HepG2 (cell line): ENCODE results near the gene STMN3. TPM values are rescaled to one million over a fixed set of nuclear protein-coding genes. Genes with fewer than 3 reads are reported as not detected.

Experiments used
- ATAC-seq: fragments of 200-7000 bp; cut with Tn5 transposase; 3 replicates; pipeline ENCODE4 v1.9.1; 2020; ENCODE audit warnings: mild to moderate bottlenecking, moderate library complexity
- BruUV-seq: library from RNA; stranded (reverse); fragments of 400-500 nt; replicated peaks from 2 replicates; lab custom pipeline; 2021; lab: Mats Ljungman, UMichigan
- CTCF ChIA-PET: fragments of 300-600 bp; formaldehyde crosslinking; extraction: SDS; loops from one replicate; lab custom pipeline; 2021; ENCODE audit warnings: low total read pairs, inconsistent platforms, low intra/inter-chr PET ratio; lab: Yijun Ruan, JAX
- POLR2A ChIA-PET: fragments of 350-600 bp; sonication (Branson Sonifier 250); formaldehyde crosslinking; loops from one replicate; lab custom pipeline; 2020; ENCODE audit warnings: antibody characterized with exemption, inconsistent platforms; lab: Yijun Ruan, JAX
- DNase-seq: peaks from one replicate; pipeline ENCODE4 v3.0.0-alpha.2; 2015; ENCODE audit warnings: low spot score
- FAIRE-seq: peaks from 3 replicates; lab custom pipeline; 2011; peaks lifted over from hg19 to GRCh38; lab: Jason Lieb, UNC
- H2AFZ ChIP-seq: one replicate; pipeline ENCODE4 v1.6.1; 2011; ENCODE audit warnings: low read length, inconsistent platforms
- H3K27ac ChIP-seq: fragments of 300-600 bp; 3 replicates; pipeline ENCODE4 v1.8.0; 2011; ENCODE audit warnings: mixed run types, mild to moderate bottlenecking, mixed read lengths, low read length, inconsistent platforms; ENCODE audit not compliant: insufficient read depth; ENCODE audit errors: extremely low read length
- H3K27me3 ChIP-seq, 2 experiments: fragments of 200-600 bp in 1 of 2; 2 replicates in 1 of 2; 3 replicates in 1 of 2; pipeline versions ENCODE4 v1.6.0 to v1.8.0; 2011; ENCODE audit warnings: low read length in 2 of 2, mild to moderate bottlenecking in 2 of 2, moderate library complexity in 2 of 2, inconsistent platforms in 1 of 2; ENCODE audit not compliant: insufficient read depth in 2 of 2, control insufficient read depth in 1 of 2
- H3K36me3 ChIP-seq, 2 experiments: fragments of 200-600 bp in 1 of 2; replicated peaks in 1 of 2; 2 replicates in 1 of 2; 3 replicates in 1 of 2; pipeline versions ENCODE4 v1.5.1 to v1.8.0; 2011; ENCODE audit warnings: low read length in 2 of 2, inconsistent platforms in 1 of 2; ENCODE audit not compliant: insufficient read depth in 2 of 2, control insufficient read depth in 1 of 2
- H3K4me1 ChIP-seq: 2 replicates; pipeline ENCODE4 v1.5.1; 2012; ENCODE audit warnings: low read length, inconsistent platforms; ENCODE audit not compliant: insufficient read depth
- H3K4me2 ChIP-seq: 2 replicates; pipeline ENCODE4 v1.6.0; 2011; ENCODE audit warnings: low read depth, low read length, inconsistent platforms
- H3K4me3 ChIP-seq, 3 experiments: fragments of 200-600 bp in 1 of 3; sonication (generic), shearing (Covaris generic) in 1 of 3; replicated peaks in 1 of 3; 2 replicates each; pipeline ENCODE4 v1.5.1; 2011 to 2016; ENCODE audit warnings: low read length in 3 of 3, inconsistent platforms in 2 of 3, low read depth in 2 of 3, mild to moderate bottlenecking in 2 of 3, control low read depth in 1 of 3, mixed read lengths in 1 of 3; ENCODE audit not compliant: insufficient read depth in 1 of 3
- H3K79me2 ChIP-seq: one replicate; pipeline ENCODE4 v1.6.1; 2011; ENCODE audit warnings: low read length, inconsistent platforms; ENCODE audit not compliant: insufficient read depth
- H3K9ac ChIP-seq: 2 replicates; pipeline ENCODE4 v1.6.0; 2011; ENCODE audit warnings: mild to moderate bottlenecking, low read depth, low read length, inconsistent platforms; ENCODE audit not compliant: insufficient read depth
- H3K9me3 ChIP-seq: 2 replicates; pipeline ENCODE4 v1.5.1; 2012; ENCODE audit warnings: mild to moderate bottlenecking, low read length
- H4K20me1 ChIP-seq: 2 replicates; pipeline ENCODE4 v1.6.0; 2011; ENCODE audit warnings: inconsistent platforms, mild to moderate bottlenecking, low read length, moderate library complexity; ENCODE audit not compliant: insufficient read depth
- KLF6 ChIP-seq: IDR thresholded peaks from 2 replicates; pipeline ENCODE4 v1.8.0; 2016; ENCODE audit warnings: missing biosample characterization, missing genetic modification reagents
- MAF1 ChIP-seq: sonication (generic); formaldehyde crosslinking; IDR thresholded peaks from 2 replicates; pipeline ENCODE4 v1.5.0; 2020; ENCODE audit warnings: missing genetic modification reagents, borderline replicate concordance
- NCOA1 ChIP-seq: sonication (generic); formaldehyde crosslinking; IDR thresholded peaks from 2 replicates; pipeline ENCODE4 v1.9.0; 2021; ENCODE audit warnings: missing genetic modification reagents
- TEF ChIP-seq: sonication (generic); formaldehyde crosslinking; IDR thresholded peaks from 2 replicates; pipeline ENCODE4 v1.5.0; 2020; ENCODE audit warnings: missing genetic modification reagents
- TSC22D2 ChIP-seq: sonication (generic); formaldehyde crosslinking; IDR thresholded peaks from 2 replicates; pipeline ENCODE4 v1.5.1; 2020; ENCODE audit warnings: missing genetic modification reagents, mild to moderate bottlenecking, borderline replicate concordance
- UBTF ChIP-seq: sonication (generic); formaldehyde crosslinking; IDR thresholded peaks from 2 replicates; pipeline ENCODE4 v1.4.0; 2020; ENCODE audit warnings: mild to moderate bottlenecking, missing genetic modification reagents
- ZBTB49 ChIP-seq: sonication (generic); formaldehyde crosslinking; IDR thresholded peaks from 2 replicates; pipeline ENCODE4 v1.4.0; 2020; ENCODE audit warnings: missing genetic modification reagents, borderline replicate concordance
- ZBTB7A ChIP-seq: sonication (generic); formaldehyde crosslinking; IDR thresholded peaks from 2 replicates; pipeline ENCODE4 v1.8.0; 2022; ENCODE audit warnings: mild to moderate bottlenecking, missing genetic modification reagents
- ZNF296 ChIP-seq: sonication (generic); formaldehyde crosslinking; conservative IDR thresholded peaks from 2 replicates; pipeline ENCODE4 v1.5.0; 2020; ENCODE audit warnings: mild to moderate bottlenecking, missing genetic modification reagents
- ZNF33A ChIP-seq: sonication (generic); formaldehyde crosslinking; IDR thresholded peaks from 2 replicates; pipeline ENCODE4 v1.5.1; 2020; ENCODE audit warnings: missing genetic modification reagents, mild to moderate bottlenecking, moderate library complexity, borderline replicate concordance
- ZNF441 ChIP-seq: sonication (generic); formaldehyde crosslinking; IDR thresholded peaks from 2 replicates; pipeline ENCODE4 v1.7.0; 2021; ENCODE audit warnings: missing genetic modification reagents, borderline replicate concordance
- ZNF781 ChIP-seq: sonication (generic); formaldehyde crosslinking; IDR thresholded peaks from 2 replicates; pipeline ENCODE4 v1.5.1; 2020; ENCODE audit warnings: borderline replicate concordance, mild to moderate bottlenecking, missing genetic modification reagents; ENCODE audit errors: not compliant biosample characterization
- WGBS: methylation state at CpG from one replicate; pipeline ENCODE4 v1.1.6; 2017; ENCODE audit warnings: low lambda C conversion rate; 5-methylcytosine and 5-hydroxymethylcytosine counted together
- in situ Hi-C: cut with HindIII; loops from 2 replicates; pipeline ENCODE4 v1.10.0; 2017; ENCODE audit warnings: low pct_unique_long_range_greater_than_20kb; ENCODE audit not compliant: extremely low pct_ligation_motif_present
- intact Hi-C: fragments of 100-400 bp; cut with micrococcal nuclease; formaldehyde crosslinking; loops from one replicate; pipeline ENCODE4 v1.10.0; 2022; ENCODE audit not compliant: unreplicated experiment
- polyA plus RNA-seq, 8 experiments: library from polyadenylated mRNA; depleted of rRNA in 3 of 8; stranded (reverse) in 7 of 8; unstranded in 1 of 8; fragments of >200 nt; fragmentation: Illumina TruSeq in 4 of 8; extraction: Trizol in 4 of 8; gene quantifications; 2 replicates each; pipeline versions ENCODE4 v1.2.1 to v1.2.3, GENCODE V29; 2011 to 2016; ENCODE audit warnings: low read depth in 4 of 8, missing spikeins in 1 of 8, mixed read lengths in 1 of 8; ENCODE audit not compliant: insufficient read depth in 1 of 8
- total RNA-seq, 5 experiments: library from RNA; depleted of rRNA; stranded (reverse); fragments of >200 nt; fragmentation: Illumina TruSeq; extraction: Trizol; gene quantifications; 2 replicates each; pipeline ENCODE4 v1.2.3, GENCODE V29; 2016; ENCODE audit warnings: low read depth in 1 of 5

STMN3 gene
- total and polyA plus RNA-seq, 2 of the 13 experiments (the other 11 are each of a cell fraction or from before 2014, with no cell fraction given): 21.0 to 48.3 TPM

- no TSS peak for BruUV-seq
- WGBS: 89% methylated on average over 11 of the region's 11 CpGs
- TF ChIP-seq NCOA1 (CRISPR knock-in tag) (no peak), ZNF296 (CRISPR knock-in tag) (no peak), KLF6 (CRISPR knock-in tag) (no peak), MAF1 (CRISPR knock-in tag) (no peak), ZBTB49 (CRISPR knock-in tag) (no peak), ZNF33A (no peak), TEF (no peak), ZNF781 (CRISPR knock-in tag) (no peak), UBTF (no peak), TSC22D2 (CRISPR knock-in tag) (no peak), ZNF441 (CRISPR knock-in tag) (no peak), ZBTB7A (CRISPR knock-in tag) (no peak)
These were observed 4.2 kb downstream of the STMN3 start for GRCh38 chr20:63648895-63649589.

More at GRCh38 chr20:63648895-63649589, 4.2 kb downstream of the STMN3 start:
- FAIRE-seq: no peak
- Histone ChIP-seq H3K9me3 (no peaks in the 10 kb centered on the region), H3K36me3 (peaks cover 3 to 4% of the 10 kb centered on the region in 2 experiments; a peak in 4 of 5 replicates), H3K27ac (no peak overlapping the region), H3K27me3 (no peaks in the 10 kb centered on the region), H4K20me1 (peaks cover 3% of the 10 kb centered on the region; the same call in 1 of the 2 replicates), H3K4me3 (no peak overlapping the region), H3K79me2 (peaks cover 6% of the 10 kb centered on the region), H3K4me2 (no peak overlapping the region), H3K9ac (no peak overlapping the region), H3K4me1 (peaks cover 20% of the 10 kb centered on the region), H2AFZ (no peak overlapping the region)
- CTCF ChIA-PET: no interaction called here
- no peak for ATAC-seq
- POLR2A ChIA-PET: interaction anchor here (0.6 kb wide), 1 partner anchor 15 kb away, joined by 4 read pairs; no protein-coding TSS in a partner anchor
- intact Hi-C loops (no loop called here), in situ Hi-C loops (no loop called here)
- DNase-seq: no peak
